Measurements from ENCODE around the gene SPATA20.

SPATA20 gene

DNA sequence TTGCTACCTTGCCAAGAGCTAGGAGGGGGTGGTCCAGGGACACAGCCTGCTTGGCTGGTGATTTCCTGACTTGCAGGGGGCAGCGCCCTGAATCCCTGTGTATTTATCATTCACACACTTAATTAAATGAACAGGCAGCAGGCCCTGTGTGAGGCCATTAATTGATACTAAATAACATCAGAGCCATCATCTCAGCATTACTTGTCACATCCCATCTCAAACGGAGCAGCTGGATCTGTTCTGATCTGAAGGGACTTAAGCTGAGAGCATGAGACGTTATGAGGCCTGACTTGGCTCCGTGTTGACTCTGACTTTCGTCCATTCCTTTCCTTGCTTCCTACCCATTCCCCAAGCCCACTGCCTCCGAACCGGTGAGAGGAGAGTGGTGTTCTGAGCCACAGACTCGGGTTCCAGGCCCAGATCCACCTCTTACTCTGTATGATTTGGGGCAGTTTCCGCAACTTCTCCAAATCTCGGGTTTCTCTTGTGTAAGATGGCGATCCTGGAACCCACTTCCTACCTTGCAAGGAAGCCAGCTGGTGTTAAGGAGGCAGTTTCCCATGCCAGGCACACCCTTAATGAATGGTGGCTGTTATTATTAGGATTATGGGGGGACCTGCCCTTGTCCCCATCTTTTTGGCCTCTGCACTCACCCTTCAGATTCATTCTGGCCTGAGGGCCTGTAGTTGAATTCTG lies 47.3 kb downstream of the SPATA20 start:
- in situ Hi-C loops (cut with MboI; ENCODE audit: low sequenced_read_pairs): no loop called here

DNA sequence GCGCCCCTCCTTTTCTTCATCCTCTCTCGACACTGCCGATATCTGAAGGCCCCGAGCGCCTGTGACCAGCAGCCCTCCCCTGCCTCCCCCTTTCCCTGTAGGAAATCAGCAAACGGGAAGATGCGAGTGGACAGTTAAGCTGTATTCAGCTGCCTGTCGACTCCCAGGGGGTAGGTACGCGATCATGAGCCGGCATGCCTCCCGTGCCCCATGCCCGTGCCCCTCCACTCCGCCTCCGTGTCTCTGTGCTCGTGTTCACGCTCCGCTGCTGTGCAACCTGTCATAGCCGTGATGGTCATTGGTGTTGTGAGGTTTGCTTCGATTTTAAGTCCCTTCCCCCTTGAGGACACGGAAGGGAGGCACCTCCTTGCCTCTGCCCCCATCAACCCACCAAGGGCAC lies 47.9 kb downstream of the SPATA20 start:
- in situ Hi-C loops (cut with MboI; ENCODE audit: low sequenced_read_pairs): no loop called here

DNA sequence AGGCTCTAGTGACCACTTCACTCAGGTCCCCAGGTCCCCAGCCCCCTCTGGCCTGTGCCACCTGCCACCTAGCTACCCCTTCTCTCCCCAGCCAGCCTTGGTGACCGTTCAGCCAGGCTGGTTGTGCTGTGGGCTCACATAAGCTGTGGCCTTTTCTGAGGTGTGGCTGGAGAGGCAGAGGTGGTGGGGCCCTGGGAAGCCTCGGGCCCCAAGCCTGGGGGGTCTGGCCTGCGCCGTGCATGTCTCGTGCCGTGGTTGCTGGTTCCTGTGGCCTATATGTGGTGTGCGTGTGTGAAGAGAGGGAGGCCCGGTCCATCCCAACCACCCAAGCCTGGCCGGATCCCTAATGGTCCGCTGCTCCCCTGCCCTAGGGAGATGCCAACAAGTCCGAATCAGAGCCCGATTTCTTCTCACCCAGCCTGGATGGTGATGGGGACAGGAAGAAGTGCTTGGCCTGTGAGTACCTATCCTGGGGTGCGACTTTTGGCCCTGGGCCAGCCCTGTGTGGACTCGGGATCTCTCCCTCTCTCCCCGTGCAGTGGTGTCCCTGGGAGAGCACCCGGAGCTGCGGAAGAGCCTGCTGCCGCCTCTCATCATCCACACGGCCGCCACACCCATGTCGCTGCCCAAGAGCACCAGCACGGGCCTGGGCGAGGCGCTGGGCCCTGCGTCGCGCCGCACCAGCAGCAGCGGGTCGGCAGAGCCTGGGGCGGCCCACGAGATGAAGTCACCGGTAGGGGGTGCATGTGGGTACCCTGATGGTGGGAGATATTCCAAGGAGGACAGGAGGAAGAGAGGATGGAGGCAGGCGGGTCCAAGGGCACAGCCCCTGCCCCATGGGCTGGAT lies 49.4 kb downstream of the SPATA20 start:
- in situ Hi-C loops (cut with MboI; ENCODE audit: low sequenced_read_pairs): no loop called here

DNA sequence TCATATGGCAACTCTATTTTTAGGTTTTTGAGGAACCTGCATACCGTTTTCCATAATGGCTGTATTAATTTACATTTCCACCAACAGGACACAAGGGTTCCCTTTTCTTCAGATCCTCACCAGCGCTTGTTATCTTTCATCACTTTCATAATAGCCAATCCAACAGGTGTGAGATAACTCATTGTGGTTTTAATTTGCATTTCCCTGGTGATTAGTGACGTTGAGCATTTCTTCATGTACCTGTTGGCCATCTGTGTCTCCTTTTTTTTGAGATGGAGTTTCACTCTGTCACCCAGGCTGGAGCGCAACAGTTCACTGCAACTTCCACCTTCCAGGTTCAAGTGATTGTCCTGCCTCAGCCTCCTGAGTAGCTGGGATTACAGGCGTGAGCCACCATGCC lies 51.5 kb downstream of the SPATA20 start:
- in situ Hi-C loops (cut with MboI; ENCODE audit: low sequenced_read_pairs): no loop called here

DNA sequence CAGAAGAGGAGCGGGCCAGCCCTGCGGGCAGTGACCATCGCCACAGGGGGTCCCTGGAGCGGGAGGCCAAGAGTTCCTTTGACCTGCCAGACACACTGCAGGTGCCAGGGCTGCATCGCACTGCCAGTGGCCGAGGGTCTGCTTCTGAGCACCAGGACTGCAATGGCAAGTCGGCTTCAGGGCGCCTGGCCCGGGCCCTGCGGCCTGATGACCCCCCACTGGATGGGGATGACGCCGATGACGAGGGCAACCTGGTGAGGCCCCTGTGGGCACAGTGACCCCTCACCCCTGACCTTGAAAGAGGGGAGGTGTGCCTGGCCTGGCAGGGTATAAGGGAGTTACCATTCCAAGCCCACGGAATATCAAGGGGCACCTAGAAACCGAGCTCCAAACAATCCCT lies 52.6 kb downstream of the SPATA20 start:
- in situ Hi-C loops (cut with MboI; ENCODE audit: low sequenced_read_pairs): no loop called here

DNA sequence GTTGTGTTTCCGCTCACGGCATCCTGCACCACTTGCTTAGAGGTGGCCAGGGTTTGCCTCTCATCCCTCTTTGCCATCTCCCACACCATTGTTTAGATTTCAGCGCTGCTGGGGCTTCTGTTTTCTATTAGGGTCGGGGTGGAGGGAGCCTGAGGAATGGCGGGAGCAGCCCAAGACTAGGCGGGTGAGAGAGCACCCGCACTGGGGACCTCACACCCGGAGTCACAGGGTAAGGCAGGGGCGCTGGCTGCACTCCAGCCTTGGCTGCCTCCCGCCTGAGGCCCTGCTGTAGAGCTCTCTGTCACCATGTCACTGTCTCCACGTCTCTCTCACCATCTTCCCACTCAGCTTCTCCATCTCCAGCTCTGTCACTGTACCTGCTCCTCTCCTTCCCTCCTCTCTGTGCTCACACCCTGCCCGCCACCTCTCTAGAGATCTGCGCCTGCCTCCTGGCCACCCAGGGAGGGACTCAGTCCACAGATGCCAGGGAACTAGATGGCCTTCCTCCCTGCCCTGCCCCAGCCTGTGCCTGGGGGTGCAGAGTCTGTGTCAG lies 54.9 kb downstream of the SPATA20 start:
- in situ Hi-C loops (cut with MboI; ENCODE audit: low sequenced_read_pairs): no loop called here

DNA sequence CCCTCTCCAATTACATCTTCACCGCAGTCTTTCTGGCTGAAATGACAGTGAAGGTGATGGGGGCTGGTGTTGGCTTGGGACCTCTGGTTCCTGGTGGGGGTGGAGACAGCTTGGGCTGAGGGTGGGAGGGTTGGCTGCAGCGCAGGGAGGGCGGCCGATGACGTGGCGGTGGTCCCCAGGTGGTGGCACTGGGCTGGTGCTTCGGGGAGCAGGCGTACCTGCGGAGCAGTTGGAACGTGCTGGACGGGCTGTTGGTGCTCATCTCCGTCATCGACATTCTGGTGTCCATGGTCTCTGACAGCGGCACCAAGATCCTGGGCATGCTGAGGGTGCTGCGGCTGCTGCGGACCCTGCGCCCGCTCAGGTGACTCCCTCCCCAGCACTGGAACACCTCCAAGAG lies 55.9 kb downstream of the SPATA20 start:
- in situ Hi-C loops (cut with MboI; ENCODE audit: low sequenced_read_pairs): no loop called here

DNA sequence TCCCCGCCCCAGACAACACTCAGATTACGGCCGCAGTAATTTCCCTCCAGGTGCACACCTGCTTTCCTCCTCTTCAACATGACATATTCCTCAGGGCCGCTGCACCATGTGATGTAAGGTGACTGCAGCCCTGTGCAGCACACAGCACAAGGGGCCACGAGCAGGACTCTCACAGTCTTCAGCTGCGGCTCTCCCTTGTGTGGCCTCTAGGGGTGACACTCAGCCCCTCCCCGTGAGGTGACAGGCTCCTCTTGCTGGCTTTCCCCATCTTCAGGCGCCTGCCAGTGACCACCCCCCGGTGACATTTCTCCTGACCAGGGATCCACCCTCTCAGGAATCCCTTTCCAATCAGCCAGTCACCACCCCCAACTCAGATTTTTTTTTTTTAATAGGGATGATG lies 56.4 kb downstream of the SPATA20 start:
- in situ Hi-C loops (cut with MboI; ENCODE audit: low sequenced_read_pairs): no loop called here

DNA sequence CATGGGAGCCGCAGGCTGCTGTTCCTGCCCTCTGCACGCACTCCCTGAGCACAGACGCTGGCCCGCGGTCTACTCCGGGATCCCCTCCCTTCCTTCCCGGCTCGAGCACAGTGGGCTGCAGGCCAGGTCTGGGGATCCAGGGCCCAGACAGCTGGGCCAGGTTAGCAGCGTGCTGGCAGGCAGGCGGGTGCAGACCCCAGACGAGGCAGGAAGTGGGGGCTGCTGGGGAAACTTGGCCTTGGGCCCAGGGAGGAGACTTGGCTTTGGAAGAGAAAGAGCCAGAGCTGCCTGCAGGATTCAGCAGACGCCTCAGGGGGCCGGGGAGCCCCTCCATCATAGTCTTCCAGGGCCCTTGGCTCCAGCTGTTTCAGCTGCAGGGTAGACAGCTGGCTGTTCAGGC lies 57.5 kb downstream of the SPATA20 start:
- in situ Hi-C loops (cut with MboI; ENCODE audit: low sequenced_read_pairs): no loop called here

DNA sequence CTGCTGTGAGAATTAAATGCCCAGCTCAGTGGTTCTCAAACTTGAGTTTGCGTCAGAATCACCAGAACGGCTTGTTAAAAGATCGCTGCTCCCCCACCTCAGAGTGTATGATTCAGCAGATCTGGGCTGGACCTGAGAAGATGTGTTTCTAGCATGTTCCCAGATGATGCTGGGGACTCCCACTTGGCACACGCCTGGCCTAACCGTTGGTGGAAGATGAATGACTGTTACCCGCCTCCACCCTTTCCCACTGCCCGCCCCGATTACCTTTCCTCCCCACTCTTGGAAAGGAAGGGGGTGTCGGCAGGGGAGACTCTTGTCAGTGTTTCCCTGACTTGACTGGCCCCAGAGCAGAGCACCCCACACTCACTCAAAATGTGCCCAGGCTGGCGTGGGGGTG lies 58.5 kb downstream of the SPATA20 start:
- in situ Hi-C loops (cut with MboI; ENCODE audit: low sequenced_read_pairs): no loop called here
